ENCODE results near the gene ZNF732.
A peak's percentile ranks its signal among the peaks of the same experiment; 100 is the strongest.
"Not testable (repeated sequence)": the region's sequence is repeated elsewhere in the genome, so short reads cannot be mapped to it uniquely, and the experiment has no call there.

ZNF732 gene

GRCh38 chr4:253936-254756 lies 51.1 kb downstream of the ZNF732 start:
- DNase-seq: no peak

GRCh38 chr4:252065-252601 lies 53.1 kb downstream of the ZNF732 start:
- no peak for DNase-seq

GRCh38 chr4:244471-244870 lies 60.8 kb downstream of the ZNF732 start:
- DNase-seq: peak; percentile 3

- DNase-seq: no peak
Observed at GRCh38 chr4:243426-243825, 61.8 kb downstream of the ZNF732 start.

- DNase-seq: peak; percentile 16
Observed at GRCh38 chr4:242121-242848, 63.0 kb downstream of the ZNF732 start.

GRCh38 chr4:241411-241810 lies 63.9 kb downstream of the ZNF732 start:
- not testable (repeated sequence) for DNase-seq

GRCh38 chr4:236028-236427 lies 69.2 kb downstream of the ZNF732 start:
- DNase-seq: no peak

- DNase-seq: no peak
Observed at GRCh38 chr4:234178-234577, 71.1 kb downstream of the ZNF732 start.

GRCh38 chr4:223913-224497 lies 81.3 kb downstream of the ZNF732 start:
- no peak for DNase-seq

All from DMS 273 treated with DMSO at 0.1 percent for 48 hours (cell line).